ENCODE data around the gene CSRNP3. TPM values are rescaled to one million over a fixed set of nuclear protein-coding genes. Genes with fewer than 3 reads are reported as not detected.

Gene CSRNP3
- total and polyA plus RNA-seq, 12 donors = 1.3 to 20.1 (median 4.9) TPM

GRCh38 chr2:165443511-165443910 lies 26.0 kb upstream of the CSRNP3 start:
- Histone ChIP-seq H3K9me3 (replicated peaks in 1 of 3) (no peaks in the 10 kb centered on the region), H3K4me1 (replicated peaks in 1 of 2) (peaks cover 0 to 6% of the 10 kb centered on the region in 2 donors), H3K27ac (no peak overlapping the region), H3K36me3 (replicated peaks in 1 of 2) (no peaks in the 10 kb centered on the region), H3K27me3 (no peaks in the 10 kb centered on the region), H3K4me3 (no peak overlapping the region)
- intact Hi-C loops (cut with DNase I) = no loop called here
- TF ChIP-seq CTCF (IDR thresholded peaks at IDR 0.05) (no peak), POLR2A (IDR thresholded peaks at IDR 0.05) (no peak)
- WGBS, 4 donors = 81 to 92% (median 89%) methylated on average over 1 of the region's 1 CpG
- DNase-seq = no peak

- H3K4me3 ChIP-seq = no peak overlapping the region
- DNase-seq = no peak
- 54 to 65% (median 59%) methylated on average over 3 of the region's 3 CpGs for WGBS, 4 donors
- no peaks in the 10 kb centered on the region for H3K27me3 ChIP-seq
- TF ChIP-seq POLR2A (IDR thresholded peaks at IDR 0.05) (no peak), CTCF (IDR thresholded peaks at IDR 0.05) (no peak)
- H3K27ac ChIP-seq = no peak overlapping the region
- no peaks in the 10 kb centered on the region for H3K4me1 ChIP-seq (replicated peaks in 1 of 2)
- intact Hi-C loops (cut with DNase I) = no loop called here
- H3K9me3 ChIP-seq (replicated peaks in 1 of 3) = no peaks in the 10 kb centered on the region
- H3K36me3 ChIP-seq (replicated peaks in 1 of 2) = no peaks in the 10 kb centered on the region
Measured at GRCh38 chr2:165448406-165448805, 21.1 kb upstream of the CSRNP3 start.

DNA sequence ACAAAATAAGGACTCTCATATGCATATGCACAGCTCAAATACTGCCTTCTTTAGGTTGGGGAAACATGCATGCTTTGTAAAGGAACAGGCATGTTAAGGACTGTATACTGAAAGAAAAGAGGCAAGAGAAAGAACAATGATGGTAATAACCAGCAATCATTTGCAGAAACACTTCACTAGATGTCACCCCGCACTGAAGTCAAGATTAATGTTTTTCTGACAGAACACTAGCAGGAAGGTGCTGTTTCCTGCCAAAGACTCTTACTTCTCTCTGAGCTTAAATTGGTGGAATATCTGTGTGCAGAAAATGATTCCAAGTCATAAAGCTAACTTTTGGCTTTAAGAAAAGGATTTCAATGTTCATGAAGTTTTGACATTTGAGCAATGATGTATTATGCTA lies 19.3 kb upstream of the CSRNP3 start:
- H3K27me3 ChIP-seq = no peaks in the 10 kb centered on the region
- intact Hi-C loops (cut with DNase I) = no loop called here
- 29 to 60% (median 45%) methylated on average over 1 of the region's 1 CpG for WGBS, 4 donors
- H3K36me3 ChIP-seq (replicated peaks in 1 of 2) = no peaks in the 10 kb centered on the region
- DNase-seq = no peak
- TF ChIP-seq CTCF (IDR thresholded peaks at IDR 0.05) = no peak
- TF ChIP-seq POLR2A (IDR thresholded peaks at IDR 0.05) = no peak
- H3K4me3 ChIP-seq = no peak overlapping the region
- H3K9me3 ChIP-seq (replicated peaks in 1 of 3) = no peaks in the 10 kb centered on the region
- no peaks in the 10 kb centered on the region for H3K4me1 ChIP-seq (replicated peaks in 1 of 2)
- no peak overlapping the region for H3K27ac ChIP-seq

GRCh38 chr2:165452327-165452726 lies 17.2 kb upstream of the CSRNP3 start:
- Histone ChIP-seq H3K27me3 (no peaks in the 10 kb centered on the region), H3K9me3 (replicated peaks in 1 of 3) (no peaks in the 10 kb centered on the region), H3K36me3 (replicated peaks in 1 of 2) (no peaks in the 10 kb centered on the region), H3K4me3 (no peak overlapping the region), H3K27ac (no peak overlapping the region), H3K4me1 (replicated peaks in 1 of 2) (no peaks in the 10 kb centered on the region)
- DNase-seq = no peak
- 79 to 87% (median 82%) methylated on average over 2 of the region's 2 CpGs for WGBS, 4 donors
- TF ChIP-seq POLR2A (IDR thresholded peaks at IDR 0.05) = no peak
- TF ChIP-seq CTCF (IDR thresholded peaks at IDR 0.05) = no peak
- intact Hi-C loops (cut with DNase I) = no loop called here
